NCI-H2196 (cell line): ENCODE measurements around the gene MFAP4.

ENCODE experiments used
- DNase-seq: peaks from one replicate; lab custom pipeline; 2025; ENCODE audit not compliant: unreplicated experiment; lab: John Stamatoyannopoulos, UW

MFAP4 gene

GRCh38 chr17:19372011-19372370 lies 15.0 kb downstream of the MFAP4 start:
- no peak for DNase-seq

- DNase-seq = no peak
These were observed 15.6 kb downstream of the MFAP4 start for GRCh38 chr17:19371259-19372010.

GRCh38 chr17:19370493-19370960 lies 16.5 kb downstream of the MFAP4 start:
- no peak for DNase-seq

- no peak for DNase-seq
These were observed 17.0 kb downstream of the MFAP4 start for GRCh38 chr17:19369846-19370492.

- no peak for DNase-seq
These were observed 17.7 kb downstream of the MFAP4 start for GRCh38 chr17:19369107-19369778.

GRCh38 chr17:19368229-19368628 lies 18.8 kb downstream of the MFAP4 start:
- no peak for DNase-seq

- no peak for DNase-seq
These were observed 20.4 kb downstream of the MFAP4 start for GRCh38 chr17:19366637-19366972.

GRCh38 chr17:19365833-19366636 lies 21.0 kb downstream of the MFAP4 start:
- no peak for DNase-seq

- DNase-seq = no peak
These were observed 21.5 kb downstream of the MFAP4 start for GRCh38 chr17:19365499-19365817.

GRCh38 chr17:19364699-19365498 lies 22.1 kb downstream of the MFAP4 start:
- peak; percentile 21 for DNase-seq

GRCh38 chr17:19363460-19364035 lies 23.4 kb downstream of the MFAP4 start:
- DNase-seq = no peak

GRCh38 chr17:19363114-19363438 lies 23.9 kb downstream of the MFAP4 start:
- DNase-seq = no peak

GRCh38 chr17:19362277-19363113 lies 24.5 kb downstream of the MFAP4 start, which contains the start of gene B9D1:
B9D1 (minus strand) TSS chr17:19362723; CDS start chr17:19362569, 154 bp downstream.
- peak; percentile 80 for DNase-seq

- no peak for DNase-seq
These were observed 25.1 kb downstream of the MFAP4 start for GRCh38 chr17:19361944-19362276.

GRCh38 chr17:19361326-19361725 lies 25.7 kb downstream of the MFAP4 start:
- DNase-seq = no peak

- no peak for DNase-seq
These were observed 26.2 kb downstream of the MFAP4 start for GRCh38 chr17:19360772-19361171.

GRCh38 chr17:19359856-19360255 lies 27.1 kb downstream of the MFAP4 start:
- DNase-seq = no peak

GRCh38 chr17:19359151-19359550 lies 27.8 kb downstream of the MFAP4 start:
- no peak for DNase-seq

- no peak for DNase-seq
These were observed 29.2 kb downstream of the MFAP4 start for GRCh38 chr17:19357761-19358160.

GRCh38 chr17:19357351-19357750 lies 29.6 kb downstream of the MFAP4 start:
- DNase-seq = no peak
